22Rv1 (cell line): Measurements from ENCODE around the gene FAM234A.

Source experiments
- ZFX ChIP-seq: fragments of 450-650 bp; IDR thresholded peaks from 2 replicates; pipeline ENCODE4 v1.6.1; 2017; ENCODE audit warnings: antibody characterized with exemption, borderline replicate concordance
- TF ChIP-seq, protein P1 (sequence below): fragments of 450-650 bp; IDR thresholded peaks from 2 replicates; pipeline ENCODE4 v1.5.1; 2017; ENCODE audit warnings: mild to moderate bottlenecking

DNA sequence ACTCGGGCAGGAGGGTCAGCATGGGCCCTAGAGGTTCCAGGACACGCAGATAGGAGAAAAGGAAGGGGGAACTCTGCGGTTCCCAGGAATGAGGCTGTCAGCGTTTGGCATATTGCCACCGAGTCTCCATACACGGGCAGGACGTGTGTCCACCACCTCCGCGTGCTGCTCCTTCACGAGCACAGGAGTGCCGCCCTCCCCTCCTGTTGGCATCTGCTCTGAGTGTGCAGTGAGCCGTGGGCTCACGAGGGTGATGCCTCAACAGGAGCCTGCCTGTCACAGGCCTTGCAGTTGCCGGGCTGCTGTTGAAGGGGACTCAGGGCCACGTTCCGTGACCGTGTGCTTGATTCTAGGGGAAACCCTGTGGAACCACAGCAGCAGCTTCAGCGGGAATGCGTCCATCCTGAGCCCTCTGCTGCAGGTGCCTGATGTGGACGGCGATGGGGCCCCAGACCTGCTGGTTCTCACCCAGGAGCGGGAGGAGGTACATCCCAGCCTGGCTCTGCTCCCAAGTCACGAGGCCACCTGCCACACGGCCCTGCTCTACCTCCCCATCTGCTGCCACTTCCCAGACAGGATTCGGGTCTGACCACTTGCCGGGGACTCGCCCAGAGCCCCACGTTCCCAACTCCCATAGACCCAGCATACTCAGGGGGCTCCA lies 26.5 kb downstream of the FAM234A start:
- TF ChIP-seq, protein P1, sequence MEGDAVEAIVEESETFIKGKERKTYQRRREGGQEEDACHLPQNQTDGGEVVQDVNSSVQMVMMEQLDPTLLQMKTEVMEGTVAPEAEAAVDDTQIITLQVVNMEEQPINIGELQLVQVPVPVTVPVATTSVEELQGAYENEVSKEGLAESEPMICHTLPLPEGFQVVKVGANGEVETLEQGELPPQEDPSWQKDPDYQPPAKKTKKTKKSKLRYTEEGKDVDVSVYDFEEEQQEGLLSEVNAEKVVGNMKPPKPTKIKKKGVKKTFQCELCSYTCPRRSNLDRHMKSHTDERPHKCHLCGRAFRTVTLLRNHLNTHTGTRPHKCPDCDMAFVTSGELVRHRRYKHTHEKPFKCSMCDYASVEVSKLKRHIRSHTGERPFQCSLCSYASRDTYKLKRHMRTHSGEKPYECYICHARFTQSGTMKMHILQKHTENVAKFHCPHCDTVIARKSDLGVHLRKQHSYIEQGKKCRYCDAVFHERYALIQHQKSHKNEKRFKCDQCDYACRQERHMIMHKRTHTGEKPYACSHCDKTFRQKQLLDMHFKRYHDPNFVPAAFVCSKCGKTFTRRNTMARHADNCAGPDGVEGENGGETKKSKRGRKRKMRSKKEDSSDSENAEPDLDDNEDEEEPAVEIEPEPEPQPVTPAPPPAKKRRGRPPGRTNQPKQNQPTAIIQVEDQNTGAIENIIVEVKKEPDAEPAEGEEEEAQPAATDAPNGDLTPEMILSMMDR: no peak
- no peak for TF ChIP-seq ZFX
